Epidermal melanocyte (primary cell): ENCODE data around the gene NMT1.
A peak's percentile ranks its signal among the peaks of the same experiment; 100 is the strongest.
"Not testable (repeated sequence)": the region's sequence is repeated elsewhere in the genome, so short reads cannot be mapped to it uniquely, and the experiment has no call there.

Experiments used
- DNase-seq: peaks from one replicate; pipeline ENCODE4 v3.0.0; 2011; ENCODE audit warnings: low spot score; ENCODE audit not compliant: insufficient read length

Gene NMT1

DNA sequence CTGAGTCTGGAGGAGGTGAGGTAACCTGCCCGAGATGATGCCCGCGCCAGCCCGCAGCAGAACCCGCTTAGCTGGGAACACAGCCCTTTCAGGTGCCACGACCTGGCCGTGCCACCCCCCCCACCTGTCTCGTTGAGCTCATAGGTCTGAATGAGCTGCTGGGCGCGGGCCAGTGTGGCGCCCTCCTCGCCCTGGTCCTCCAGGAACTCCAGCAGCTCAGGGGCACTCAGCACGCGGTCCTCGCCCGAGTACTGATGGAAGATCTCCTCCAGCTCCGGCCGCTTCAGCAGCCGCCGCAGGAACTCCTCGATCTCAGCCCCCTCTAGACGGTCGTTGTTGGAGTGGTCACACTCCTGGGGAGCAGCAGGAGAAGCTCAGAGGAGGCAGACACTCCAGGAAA lies 57.6 kb downstream of the NMT1 start:
- no peak for DNase-seq

DNA sequence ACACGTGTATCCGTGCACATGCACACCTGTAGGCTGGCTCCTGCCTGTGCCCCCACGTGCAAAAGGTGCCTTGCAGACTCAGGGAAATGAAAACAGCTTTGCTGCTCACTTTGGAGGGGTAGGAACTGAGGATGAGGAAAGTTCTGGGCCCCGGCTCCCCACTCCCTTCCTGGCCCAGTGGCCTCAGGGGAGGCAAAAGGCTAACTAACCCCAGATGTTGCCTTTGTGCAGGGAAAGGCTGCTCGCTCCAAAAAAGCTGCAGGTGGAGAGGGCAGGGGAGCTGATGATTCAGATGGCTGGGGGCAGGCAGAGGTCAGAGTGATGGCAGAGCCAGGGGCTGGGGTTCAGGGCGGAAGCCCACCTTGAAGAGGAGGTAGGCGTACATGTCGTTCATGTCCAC lies 58.8 kb downstream of the NMT1 start:
- no peak for DNase-seq

DNA sequence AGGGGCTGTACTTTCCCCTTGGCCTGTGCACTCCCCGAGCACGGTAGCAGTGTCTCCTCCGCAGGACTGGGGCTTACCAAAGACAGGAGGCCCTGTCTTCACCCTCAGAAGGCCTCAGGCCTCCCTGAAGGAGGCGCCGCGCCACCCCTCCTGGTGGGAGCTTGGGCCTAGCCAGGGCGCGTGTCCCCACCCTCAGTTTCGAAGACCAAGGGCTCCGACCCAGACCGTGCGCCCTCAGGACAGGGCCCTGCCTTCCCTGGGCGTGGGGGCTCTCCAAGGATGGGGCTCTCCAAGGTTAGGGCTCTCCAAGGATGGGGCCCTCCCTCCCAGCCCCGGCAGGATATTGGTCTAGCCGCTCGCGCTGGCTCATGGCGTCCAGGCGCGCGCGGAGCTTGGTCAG lies 59.4 kb downstream of the NMT1 start:
- no peak for DNase-seq

DNA sequence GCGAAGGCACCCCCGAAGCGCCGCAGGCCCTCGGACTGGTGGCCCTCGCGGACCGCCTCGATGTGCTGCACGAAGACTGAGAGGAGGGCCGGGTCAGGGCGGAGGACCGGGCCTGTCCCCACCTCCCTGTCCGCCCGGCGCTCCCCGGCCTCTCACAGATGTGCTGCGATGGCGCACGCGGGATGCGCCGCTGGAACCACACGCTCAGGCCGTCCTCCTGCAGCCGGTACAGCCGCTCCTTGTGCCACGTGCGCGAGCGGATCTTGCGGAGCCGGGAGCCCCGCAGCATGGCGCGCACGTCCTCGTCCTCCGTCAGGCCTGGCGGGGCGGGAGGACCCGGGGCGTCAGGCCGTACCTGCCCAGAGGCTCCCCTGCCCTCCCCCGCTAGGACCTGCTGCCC lies 59.9 kb downstream of the NMT1 start:
- no peak for DNase-seq

DNA sequence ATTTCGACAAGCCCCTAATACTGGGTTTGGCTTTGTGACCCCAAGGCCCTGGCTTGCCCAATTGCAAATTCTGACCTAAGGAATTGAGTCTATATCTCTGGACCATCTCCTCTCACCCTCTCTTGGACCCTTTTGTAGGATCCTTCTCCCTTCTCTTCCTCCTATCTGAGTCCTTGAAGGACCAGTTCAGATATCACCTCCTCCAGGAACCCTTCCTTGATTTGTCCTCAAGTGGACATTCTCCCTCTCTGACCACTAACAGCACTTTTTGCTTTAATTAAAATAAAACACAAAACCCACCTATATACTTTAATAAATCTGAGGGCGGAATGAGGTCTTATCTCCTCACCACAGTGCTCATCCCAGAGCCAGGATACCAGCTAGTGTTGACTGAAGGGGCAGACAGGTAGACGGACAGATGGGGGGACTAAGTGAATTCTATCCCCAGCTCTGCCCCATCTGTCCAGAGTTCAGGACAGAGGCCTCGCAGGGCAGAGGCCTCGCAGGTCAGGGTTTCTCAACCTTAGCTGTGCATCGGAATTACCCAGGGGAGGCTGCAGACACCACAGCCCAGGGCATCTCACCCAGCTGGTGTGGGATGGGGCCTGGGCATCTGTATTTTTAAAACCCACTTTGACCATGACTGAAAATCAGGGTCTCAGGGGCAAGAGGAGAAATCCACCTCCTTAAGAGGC lies 62.1 kb downstream of the NMT1 start:
- no peak for DNase-seq

DNA sequence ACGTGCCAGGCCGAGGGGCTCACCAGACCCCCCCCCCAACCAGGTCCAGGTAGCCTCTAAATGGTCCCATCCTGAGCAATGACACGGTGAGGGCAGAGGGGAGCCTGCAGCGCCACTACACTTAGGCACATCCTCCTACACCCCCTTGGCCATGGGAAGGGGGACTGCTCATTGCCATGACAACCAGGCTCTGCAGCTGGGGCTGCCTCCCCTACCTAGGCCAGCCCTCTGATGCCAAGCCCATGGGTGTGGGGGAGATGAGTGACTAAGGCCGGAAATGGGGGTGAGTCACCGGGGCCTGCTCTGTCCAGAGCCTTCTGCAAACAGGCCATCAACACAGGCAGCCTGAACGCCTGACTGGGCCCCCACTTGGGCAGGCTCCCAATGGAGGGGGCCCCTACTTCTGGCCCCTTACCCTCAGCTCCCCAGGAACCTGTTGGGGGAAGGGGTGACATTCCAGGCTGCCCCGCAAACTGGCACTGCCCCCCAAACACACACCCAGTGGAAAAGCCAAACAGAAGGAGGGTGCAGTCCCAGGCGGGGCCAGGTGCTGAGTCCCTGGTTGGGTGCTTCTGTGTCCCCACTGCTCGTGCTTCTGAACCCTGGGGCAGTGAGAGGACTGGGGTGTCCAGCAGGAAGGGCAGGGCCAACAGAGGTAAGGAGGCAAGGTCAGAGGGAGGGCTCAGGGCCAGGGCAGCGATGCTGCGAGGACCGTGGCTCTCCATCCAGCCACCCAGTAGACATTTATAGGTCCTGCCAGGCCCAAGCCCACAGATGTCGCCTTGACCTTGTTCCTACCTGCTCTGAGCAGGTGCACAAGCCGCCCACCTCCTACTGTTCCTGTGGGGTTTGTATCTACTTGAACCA lies 63.0 kb downstream of the NMT1 start:
- peak; percentile 65 for DNase-seq

DNA sequence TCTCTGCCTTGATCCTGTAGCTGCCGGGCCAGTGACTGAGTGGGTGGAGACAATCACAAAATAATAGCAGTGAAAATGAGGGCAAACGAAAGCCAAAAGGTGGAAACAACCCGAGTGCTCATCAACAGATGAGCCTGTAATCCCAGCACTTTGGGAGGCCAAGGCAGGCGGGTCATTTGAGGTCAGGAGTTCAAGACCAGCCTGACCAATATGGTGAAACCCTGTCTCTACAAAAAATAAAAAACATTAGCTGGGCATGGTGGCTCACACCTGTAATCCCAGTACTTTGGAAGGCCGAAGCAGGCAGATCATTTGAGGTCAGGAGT lies 63.6 kb downstream of the NMT1 start:
- not testable (repeated sequence) for DNase-seq

DNA sequence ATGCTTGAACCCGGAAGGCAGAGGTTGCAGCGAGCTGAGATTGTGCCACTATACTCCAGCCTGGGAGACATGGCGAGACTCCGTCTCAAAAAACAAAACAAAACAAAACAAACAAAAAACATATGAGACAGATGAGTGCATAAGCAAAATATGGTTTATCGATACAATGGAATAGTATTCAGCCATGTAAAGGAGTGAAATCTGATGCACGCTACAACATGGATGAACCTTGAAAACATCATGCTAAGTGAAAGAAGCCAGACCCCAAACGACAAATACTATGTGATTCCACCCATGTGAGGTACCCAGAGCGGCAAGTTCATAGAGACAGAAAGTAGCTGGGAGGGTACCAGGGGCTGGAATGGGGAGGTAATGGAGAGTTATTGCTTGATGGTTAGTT lies 64.4 kb downstream of the NMT1 start:
- DNase-seq, result no peak

DNA sequence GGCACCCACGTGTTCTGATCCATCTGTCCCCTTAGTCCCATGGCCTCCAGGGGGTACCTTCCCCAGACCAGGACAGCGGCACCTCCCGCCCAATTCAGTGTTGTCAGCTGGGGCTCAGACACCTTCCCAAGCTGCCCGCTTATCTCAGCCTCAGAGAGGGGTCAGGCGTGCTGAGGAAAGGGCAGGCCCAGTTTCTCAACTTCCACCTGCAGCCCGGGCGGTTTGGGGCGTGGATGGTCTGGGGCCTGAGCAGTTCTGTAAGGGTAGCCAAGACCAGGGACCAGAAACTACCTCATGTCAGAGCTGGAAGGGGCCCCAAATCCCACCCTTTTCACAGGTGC lies 66.1 kb downstream of the NMT1 start:
- no peak for DNase-seq

DNA sequence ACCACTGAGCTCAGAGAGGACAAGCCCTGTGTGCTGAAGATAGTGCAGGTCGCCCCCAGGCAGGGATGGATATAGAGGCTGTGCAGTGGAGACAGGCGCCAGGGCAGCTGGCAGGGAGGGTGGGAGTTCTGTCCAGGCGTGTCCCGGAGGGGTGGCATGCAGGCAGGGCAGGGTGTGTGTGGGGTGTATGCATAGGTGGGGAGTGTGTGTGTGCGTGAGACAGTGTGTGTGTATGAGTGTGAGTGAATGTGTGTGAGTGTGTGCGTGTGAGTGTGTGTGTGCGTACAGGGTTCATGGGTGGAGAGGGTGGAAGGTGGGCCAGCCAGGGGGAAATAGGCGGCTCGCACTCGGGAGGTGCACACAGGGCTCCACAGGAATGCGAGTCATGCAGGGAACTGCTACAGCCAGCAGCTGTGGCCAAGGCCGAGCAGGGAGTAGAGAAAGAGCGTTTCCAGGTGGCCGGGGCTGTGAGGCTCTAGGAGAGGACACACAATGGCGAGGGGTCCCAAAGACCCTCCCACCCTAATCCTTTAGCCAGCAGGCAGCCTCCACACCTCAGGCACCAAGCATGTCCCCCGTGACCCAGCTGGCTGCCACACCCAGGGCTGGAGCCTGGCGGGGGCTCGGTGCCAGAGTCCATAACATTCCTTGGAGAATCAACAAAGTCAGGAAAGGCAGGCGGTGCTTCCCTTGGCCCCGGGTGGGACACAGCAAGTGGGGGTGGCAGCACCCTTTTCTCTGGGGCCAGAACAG lies 66.6 kb downstream of the NMT1 start:
- no peak for DNase-seq

DNA sequence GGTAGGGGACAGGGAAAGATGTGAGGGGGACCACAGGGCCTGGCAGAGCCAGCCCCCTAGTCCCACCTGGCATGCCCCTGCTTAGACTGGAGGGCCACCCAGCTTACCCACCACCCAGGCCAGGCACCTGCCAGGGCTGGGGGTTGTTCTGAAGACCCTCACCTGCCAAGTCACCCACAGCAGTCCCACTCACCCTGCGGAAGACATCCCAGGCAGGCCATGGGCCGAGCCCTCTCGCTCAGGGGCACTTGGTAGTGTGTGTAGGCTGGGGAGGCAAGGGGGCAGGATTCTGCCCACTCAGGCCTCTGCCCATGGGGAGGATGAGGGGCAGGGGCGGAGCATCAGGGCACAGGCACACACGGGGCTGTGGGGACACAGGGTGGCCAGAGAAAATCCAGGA lies 67.2 kb downstream of the NMT1 start:
- no peak for DNase-seq

DNA sequence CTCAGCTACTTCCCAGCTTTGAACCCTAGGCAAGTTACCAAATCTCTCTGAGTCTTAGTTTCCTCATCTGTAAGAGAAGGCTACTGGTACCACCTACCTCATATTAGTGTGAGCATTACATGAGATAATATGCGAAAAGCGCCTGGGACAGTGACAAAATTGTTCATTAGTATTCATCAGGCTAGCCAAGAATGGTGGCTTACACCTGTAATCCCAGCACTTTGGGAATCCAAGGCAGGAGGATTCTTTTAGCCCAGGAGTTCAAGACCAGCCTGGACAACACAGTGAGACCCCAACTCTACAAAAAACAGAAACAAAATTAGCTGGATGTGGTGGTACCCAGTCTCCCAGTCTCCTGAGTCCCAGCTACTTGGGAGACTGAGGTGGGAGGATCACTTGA lies 67.9 kb downstream of the NMT1 start:
- DNase-seq, result no peak

DNA sequence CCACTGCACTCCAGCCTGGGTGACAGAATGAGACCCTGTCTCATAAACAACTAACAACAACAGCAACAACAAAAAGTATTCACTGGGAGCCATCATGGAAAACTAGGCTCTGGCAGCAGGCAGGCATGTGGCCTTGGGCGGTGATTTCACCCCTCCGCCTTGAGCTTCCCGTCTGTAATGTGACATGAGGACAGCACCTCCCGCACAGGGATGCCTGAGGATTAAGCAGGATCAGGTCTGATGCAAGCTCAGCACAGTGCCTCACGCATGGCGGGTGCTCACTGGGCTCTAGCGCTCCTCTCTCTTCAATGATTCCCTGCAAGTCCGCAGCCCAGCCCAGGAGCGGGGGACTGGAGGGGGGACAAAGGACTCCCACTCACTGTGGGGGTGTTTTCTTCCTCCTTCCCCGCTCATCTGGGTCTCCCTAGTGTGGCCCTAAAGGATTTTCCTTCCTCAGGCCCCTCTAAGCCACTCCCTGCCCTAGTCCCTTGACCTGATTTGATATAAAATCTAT lies 68.4 kb downstream of the NMT1 start:
- DNase-seq, result peak; percentile 13

DNA sequence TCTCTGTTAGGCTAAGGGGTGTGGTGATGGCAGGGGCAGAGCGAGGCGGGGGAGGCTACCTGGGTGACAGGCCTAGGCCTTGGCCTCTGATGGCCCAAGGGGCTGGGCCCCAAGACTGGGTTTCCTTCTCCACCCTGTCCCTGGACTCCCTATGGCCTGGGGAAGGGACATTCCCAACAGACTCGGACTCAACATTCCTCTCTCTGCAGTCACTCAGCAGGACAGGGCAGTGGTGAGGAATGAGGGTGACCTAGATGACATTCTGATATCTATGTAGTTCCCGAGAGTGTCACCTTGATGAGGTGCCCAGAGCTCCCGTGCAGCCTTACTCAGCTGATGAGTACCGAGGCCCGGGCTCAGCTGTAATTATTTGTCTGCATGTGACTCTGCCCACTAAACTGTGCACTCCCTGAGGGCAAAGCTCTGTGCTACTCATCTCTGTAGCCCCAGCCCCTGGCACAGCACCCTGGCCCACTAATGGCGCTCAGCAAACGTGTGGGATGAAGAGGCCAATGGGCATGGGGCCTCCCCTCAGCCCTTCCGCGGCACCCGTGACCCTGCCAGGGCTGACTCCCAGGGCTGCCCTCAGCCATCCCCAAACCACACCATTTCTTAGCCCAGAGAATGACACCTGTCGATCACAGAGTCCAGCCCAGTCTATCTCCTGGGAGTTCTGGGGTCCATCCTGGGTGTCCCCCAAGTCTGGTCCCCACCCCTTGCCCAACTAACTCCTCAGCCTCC lies 69.0 kb downstream of the NMT1 start:
- no peak for DNase-seq

DNA sequence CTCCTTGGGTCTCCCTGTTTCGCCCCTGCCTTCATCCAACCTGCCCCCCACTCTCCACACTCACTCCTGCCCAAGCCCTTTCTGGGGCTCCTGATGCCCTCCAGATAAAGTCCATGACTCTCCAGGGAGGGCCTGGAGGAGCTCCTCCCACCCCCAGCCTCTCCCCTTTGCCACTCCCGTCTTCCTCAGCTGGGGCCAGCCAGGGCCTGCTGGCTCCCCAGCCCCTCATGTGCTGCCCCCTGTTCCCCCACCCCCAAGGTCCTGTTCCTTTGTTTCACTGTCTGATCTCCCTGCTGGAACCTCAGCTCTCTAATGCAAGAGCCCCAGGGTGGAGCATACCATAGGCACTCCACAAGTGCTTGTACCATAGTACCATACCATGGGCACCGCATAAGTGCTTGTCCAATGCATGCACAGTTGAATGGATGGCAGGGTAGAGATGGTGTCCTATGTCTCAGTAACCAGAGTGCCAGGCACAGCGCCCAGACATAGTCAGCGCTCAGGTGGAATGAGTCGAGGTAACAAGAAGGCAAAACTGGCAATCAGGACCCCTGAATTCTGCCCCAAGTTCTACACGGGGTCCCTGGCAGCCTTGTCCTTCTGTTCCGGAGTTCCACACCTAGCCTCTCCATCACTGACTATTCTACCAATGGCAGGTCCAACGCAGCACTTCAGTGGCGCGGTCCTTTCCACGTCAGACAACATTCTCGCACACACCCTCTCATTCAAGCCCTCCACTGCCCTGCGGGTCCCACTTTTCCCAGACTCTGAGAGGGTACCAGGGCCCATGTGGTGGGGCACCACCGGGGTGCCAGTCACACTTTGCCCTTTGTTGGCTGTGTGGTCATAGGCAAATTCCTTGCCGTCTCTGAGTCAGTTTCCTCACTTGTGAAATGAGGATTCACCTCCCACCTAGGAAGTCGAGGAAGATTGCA lies 69.8 kb downstream of the NMT1 start:
- DNase-seq, result no peak

DNA sequence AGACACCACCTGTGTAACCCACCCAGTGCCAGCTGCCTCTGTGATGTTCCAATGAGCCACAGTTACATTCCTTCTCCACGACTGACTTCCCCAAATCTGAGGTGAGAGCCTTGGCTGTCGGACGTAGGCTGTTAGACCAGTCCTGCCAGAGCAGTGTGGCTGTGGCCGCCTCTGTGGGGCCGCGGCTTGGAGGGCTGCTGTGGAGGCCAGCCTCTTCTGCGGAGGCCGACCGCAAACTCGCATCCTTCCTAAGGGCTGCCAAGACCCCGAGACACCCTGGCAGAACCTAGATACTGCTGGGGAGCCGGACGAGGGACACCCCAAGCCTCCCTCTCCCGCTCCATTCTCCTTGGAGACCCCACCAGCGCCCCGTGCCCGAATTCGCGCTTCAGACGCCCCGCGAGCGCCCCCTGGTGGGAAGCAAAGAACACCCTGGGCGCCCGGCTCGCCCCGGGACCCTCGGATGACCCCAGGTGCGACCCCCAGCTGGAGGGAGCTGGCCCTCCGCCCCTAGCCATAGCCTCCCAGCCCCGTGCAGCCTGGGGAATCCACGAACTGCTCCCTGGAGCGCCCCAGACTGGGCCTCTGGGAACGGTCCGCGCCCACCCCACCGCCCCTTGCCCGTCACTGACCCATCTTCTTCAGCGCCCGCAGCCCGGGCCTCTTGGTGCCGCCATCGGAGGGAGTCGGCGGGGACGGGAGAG lies 70.7 kb downstream of the NMT1 start:
- DNase-seq, result no peak

DNA sequence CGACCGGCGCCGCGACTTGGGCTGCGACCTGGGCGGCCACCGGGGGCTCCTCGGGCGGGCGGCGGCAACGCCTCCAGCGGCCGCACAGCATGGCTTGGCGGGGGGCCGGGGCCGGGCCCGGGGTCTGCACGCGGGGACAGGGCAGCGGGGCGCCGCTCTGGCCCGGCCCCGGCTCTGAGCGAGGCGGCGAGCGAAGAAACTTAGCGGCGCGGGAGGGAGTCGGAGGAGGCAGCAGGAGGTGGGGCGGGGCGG lies 71.1 kb downstream of the NMT1 start, which contains the start of gene PLCD3:
TSS of gene PLCD3 (minus strand) at position 196 of the 252 bp plus-strand sequence. CDS start at position 91, 105 bp downstream.
- DNase-seq, result no peak

DNA sequence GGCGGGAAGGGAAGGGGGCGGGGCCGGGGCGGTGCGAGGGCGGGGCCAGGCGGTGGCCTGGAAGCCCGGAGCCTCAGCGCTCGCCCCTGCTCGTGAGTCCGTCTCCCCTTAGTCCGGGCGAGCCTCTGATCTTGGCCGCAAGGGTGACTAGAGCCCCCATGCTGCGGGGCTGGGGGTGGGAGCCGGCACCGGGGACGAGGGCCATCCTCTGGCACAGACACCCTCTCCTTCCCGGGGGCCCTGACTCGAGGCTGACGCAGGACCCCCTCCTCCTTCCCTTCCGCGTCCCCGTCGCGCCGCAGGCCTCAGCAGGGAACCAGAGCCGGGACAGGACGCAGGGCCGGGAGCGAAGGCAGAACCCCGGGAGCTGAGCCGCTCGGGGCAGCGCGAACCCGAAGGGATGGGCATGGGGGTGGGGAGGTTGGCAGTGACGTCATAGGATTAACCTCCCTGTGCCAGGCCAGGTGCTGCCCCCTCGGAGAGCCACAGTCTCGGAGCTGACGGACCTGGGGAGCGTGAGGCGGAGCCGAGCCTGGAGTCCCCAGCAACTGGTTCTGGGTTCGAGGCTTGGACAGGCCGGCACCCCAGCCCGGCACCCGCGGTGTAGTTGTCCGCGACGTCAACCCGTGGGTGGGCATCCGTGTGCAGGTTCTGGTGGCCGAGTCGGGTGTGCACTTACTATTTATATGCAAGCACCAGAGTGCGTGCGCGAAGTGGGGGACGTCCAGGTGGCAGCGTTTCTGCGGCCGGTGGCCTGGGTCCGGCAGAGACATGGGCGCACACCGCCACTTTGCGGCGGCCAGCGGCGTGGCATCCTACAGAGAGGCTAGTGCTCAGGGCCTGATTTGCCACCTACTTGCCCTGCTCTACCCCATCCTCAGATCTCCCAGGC lies 71.7 kb downstream of the NMT1 start:
- peak; percentile 86 for DNase-seq
